ENCODE results near the gene ANXA5. TPM values are rescaled to one million over a fixed set of nuclear protein-coding genes. Genes with fewer than 3 reads are reported as not detected.
"Not testable (repeated sequence)": the region's sequence is repeated elsewhere in the genome, so short reads cannot be mapped to it uniquely, and the experiment has no call there.

Gene ANXA5
- total and polyA plus RNA-seq, 2 donors (not counting 1 experiment from before 2014, with no cell fraction given), result 42.4 to 67.8 TPM

- Histone ChIP-seq H4K20me1 (ENCODE audit: control insufficient read depth, insufficient read depth, low read length, poor library complexity, severe bottlenecking) (no peaks in the 10 kb centered on the region), H2AFZ (ENCODE audit: insufficient read depth, low read depth, low read length, poor library complexity, severe bottlenecking) (no peak overlapping the region), H3K79me2 (ENCODE audit: control insufficient read depth, insufficient read depth, low read length) (no peaks in the 10 kb centered on the region), H3K4me3 (ENCODE audit: control extremely low read depth in 1 of 5, extremely low read depth in 1 of 5, insufficient read depth in 1 of 5, low read depth in 2 of 5, low read length in 4 of 5) (no peak overlapping the region), H3K27me3 (replicated peaks in 1 of 4; ENCODE audit: control extremely low read depth in 1 of 4, control insufficient read depth in 3 of 4, insufficient read depth in 4 of 4, low read length in 3 of 4) (peaks cover 0 to 7% (median 0%) of the 10 kb centered on the region in 4 experiments), H3K4me2 (replicated peaks; ENCODE audit: low read depth, low read length, poor library complexity, severe bottlenecking) (no peak overlapping the region), H3K9me3 (ENCODE audit: control extremely low read depth in 1 of 3, control insufficient read depth in 2 of 3, insufficient read depth in 1 of 3, low read length in 2 of 3) (no peaks in the 10 kb centered on the region), H3K9ac (ENCODE audit: low read length) (no peak overlapping the region), H3K36me3 (replicated peaks in 1 of 2; ENCODE audit: control extremely low read depth in 1 of 2, control insufficient read depth in 1 of 2, extremely low read depth in 1 of 2, insufficient read depth in 2 of 2, low read length in 1 of 2) (no peaks in the 10 kb centered on the region), H3K27ac (ENCODE audit: low read length in 2 of 2) (no peak overlapping the region), H3K4me1 (ENCODE audit: control insufficient read depth in 2 of 2, insufficient read depth in 2 of 2, low read length in 2 of 2) (no peaks in the 10 kb centered on the region)
- Mint-ChIP-seq H3K9me3 (ENCODE audit: insufficient read depth) (no peaks in the 10 kb centered on the region), H3K4me1 (no peaks in the 10 kb centered on the region), H3K27me3 (peaks cover 35% of the 10 kb centered on the region), H3K4me3 (no peak overlapping the region), H3K27ac (no peak overlapping the region)
- WGBS (ENCODE audit: insufficient coverage), result no CpG with 5 or more reads among the region's 1 CpG
- TF ChIP-seq, protein P1, sequence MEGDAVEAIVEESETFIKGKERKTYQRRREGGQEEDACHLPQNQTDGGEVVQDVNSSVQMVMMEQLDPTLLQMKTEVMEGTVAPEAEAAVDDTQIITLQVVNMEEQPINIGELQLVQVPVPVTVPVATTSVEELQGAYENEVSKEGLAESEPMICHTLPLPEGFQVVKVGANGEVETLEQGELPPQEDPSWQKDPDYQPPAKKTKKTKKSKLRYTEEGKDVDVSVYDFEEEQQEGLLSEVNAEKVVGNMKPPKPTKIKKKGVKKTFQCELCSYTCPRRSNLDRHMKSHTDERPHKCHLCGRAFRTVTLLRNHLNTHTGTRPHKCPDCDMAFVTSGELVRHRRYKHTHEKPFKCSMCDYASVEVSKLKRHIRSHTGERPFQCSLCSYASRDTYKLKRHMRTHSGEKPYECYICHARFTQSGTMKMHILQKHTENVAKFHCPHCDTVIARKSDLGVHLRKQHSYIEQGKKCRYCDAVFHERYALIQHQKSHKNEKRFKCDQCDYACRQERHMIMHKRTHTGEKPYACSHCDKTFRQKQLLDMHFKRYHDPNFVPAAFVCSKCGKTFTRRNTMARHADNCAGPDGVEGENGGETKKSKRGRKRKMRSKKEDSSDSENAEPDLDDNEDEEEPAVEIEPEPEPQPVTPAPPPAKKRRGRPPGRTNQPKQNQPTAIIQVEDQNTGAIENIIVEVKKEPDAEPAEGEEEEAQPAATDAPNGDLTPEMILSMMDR (IDR thresholded peaks at IDR 0.05), result no peak
- no peak for TF ChIP-seq EZH2 (IDR thresholded peaks at IDR 0.05; ENCODE audit: borderline replicate concordance, insufficient read depth, low read depth, low read length, poor library complexity, severe bottlenecking)
- ChIA-PET POLR2A (no interaction called here), CTCF (interaction anchor here (1.1 kb wide), 1 partner anchor 9 kb away, joined by 3 read pairs; no protein-coding TSS in a partner anchor)
- no peak for ATAC-seq (ENCODE audit: low read depth)
- intact Hi-C loops (cut with micrococcal nuclease), result no loop called here
- DNase-seq, result no peak
These were observed 37.8 kb upstream of the ANXA5 start for GRCh38 chr4:121734571-121734970.

DNA sequence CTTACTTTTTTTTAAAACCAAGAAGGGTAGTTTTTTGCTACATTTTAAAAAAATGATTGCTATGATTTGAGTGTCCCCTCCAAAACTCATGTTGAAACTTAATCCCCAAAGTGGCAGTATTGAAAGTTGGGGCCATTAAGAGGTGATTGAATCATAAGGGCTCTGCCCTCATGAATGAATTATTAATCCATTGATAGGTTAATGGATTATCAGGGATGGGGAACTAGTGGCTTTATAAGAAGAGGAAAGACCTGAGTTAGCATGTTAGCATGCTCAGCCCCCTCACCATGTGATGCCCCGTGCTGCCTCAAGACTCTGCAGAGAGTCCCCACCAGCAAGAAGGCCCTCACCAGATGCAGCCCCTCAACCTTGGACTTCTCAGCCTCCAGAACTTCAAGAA lies 37.2 kb upstream of the ANXA5 start:
- no peak overlapping the region for H3K4me3 ChIP-seq (ENCODE audit: control extremely low read depth in 1 of 5, extremely low read depth in 1 of 5, insufficient read depth in 1 of 5, low read depth in 2 of 5, low read length in 4 of 5)
- H3K4me2 ChIP-seq (replicated peaks; ENCODE audit: low read depth, low read length, poor library complexity, severe bottlenecking), result no peak overlapping the region
- ChIA-PET POLR2A (no interaction called here), CTCF (no interaction called here)
- H3K27ac ChIP-seq (ENCODE audit: low read length in 2 of 2), result no peak overlapping the region
- no peaks in the 10 kb centered on the region for H4K20me1 ChIP-seq (ENCODE audit: control insufficient read depth, insufficient read depth, low read length, poor library complexity, severe bottlenecking)
- peaks cover 0 to 7% (median 0%) of the 10 kb centered on the region in 4 experiments for H3K27me3 ChIP-seq (replicated peaks in 1 of 4; ENCODE audit: control extremely low read depth in 1 of 4, control insufficient read depth in 3 of 4, insufficient read depth in 4 of 4, low read length in 3 of 4)
- H3K4me1 ChIP-seq (ENCODE audit: control insufficient read depth in 2 of 2, insufficient read depth in 2 of 2, low read length in 2 of 2), result no peaks in the 10 kb centered on the region
- DNase-seq, result no peak
- peaks cover 36% of the 10 kb centered on the region for H3K27me3 Mint-ChIP-seq
- ATAC-seq (ENCODE audit: low read depth), result no peak
- no peak for TF ChIP-seq EZH2 (IDR thresholded peaks at IDR 0.05; ENCODE audit: borderline replicate concordance, insufficient read depth, low read depth, low read length, poor library complexity, severe bottlenecking)
- TF ChIP-seq, protein P1 (IDR thresholded peaks at IDR 0.05), result no peak
- no peaks in the 10 kb centered on the region for H3K9me3 Mint-ChIP-seq (ENCODE audit: insufficient read depth)
- no peaks in the 10 kb centered on the region for H3K4me1 Mint-ChIP-seq
- intact Hi-C loops (cut with micrococcal nuclease), result no loop called here
- 100% methylated on average over 1 of the region's 1 CpG for WGBS (ENCODE audit: insufficient coverage)
- H3K27ac Mint-ChIP-seq, result no peak overlapping the region
- H3K9ac ChIP-seq (ENCODE audit: low read length), result no peak overlapping the region
- no peak overlapping the region for H2AFZ ChIP-seq (ENCODE audit: insufficient read depth, low read depth, low read length, poor library complexity, severe bottlenecking)
- H3K79me2 ChIP-seq (ENCODE audit: control insufficient read depth, insufficient read depth, low read length), result no peaks in the 10 kb centered on the region
- H3K36me3 ChIP-seq (replicated peaks in 1 of 2; ENCODE audit: control extremely low read depth in 1 of 2, control insufficient read depth in 1 of 2, extremely low read depth in 1 of 2, insufficient read depth in 2 of 2, low read length in 1 of 2), result no peaks in the 10 kb centered on the region
- H3K9me3 ChIP-seq (ENCODE audit: control extremely low read depth in 1 of 3, control insufficient read depth in 2 of 3, insufficient read depth in 1 of 3, low read length in 2 of 3), result no peaks in the 10 kb centered on the region
- no peak overlapping the region for H3K4me3 Mint-ChIP-seq

DNA sequence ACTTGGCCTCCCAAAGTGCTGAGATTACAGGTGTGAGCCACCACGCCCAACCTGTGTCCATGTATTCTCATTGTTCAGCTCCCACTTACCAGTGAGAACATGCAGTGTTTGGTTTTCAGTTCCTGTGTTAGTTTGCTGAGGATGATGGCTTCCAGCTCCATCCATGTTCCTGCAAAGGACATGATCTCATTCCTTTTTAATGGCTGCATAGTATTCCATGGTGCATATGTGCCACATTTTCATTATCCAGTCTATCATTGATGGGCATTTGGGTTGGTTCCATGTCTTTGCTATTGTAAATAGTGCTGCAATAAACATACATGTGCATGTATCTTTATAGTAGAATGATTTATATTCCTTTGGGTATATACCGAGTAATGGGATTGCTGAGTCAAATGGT lies 33.0 kb upstream of the ANXA5 start:
- 100% methylated on average over 1 of the region's 2 CpGs for whole genome bisulfite sequencing (ENCODE audit: insufficient coverage)
- H3K27ac ChIP-seq (ENCODE audit: low read length in 2 of 2); H4K20me1 ChIP-seq (ENCODE audit: control insufficient read depth, insufficient read depth, low read length, poor library complexity, severe bottlenecking); H3K4me2 ChIP-seq (replicated peaks; ENCODE audit: low read depth, low read length, poor library complexity, severe bottlenecking); H3K4me1 Mint-ChIP-seq; H3K4me1 ChIP-seq (ENCODE audit: control insufficient read depth in 2 of 2, insufficient read depth in 2 of 2, low read length in 2 of 2); H3K9ac ChIP-seq (ENCODE audit: low read length); H3K9me3 ChIP-seq (ENCODE audit: control extremely low read depth in 1 of 3, control insufficient read depth in 2 of 3, insufficient read depth in 1 of 3, low read length in 2 of 3); H3K79me2 ChIP-seq (ENCODE audit: control insufficient read depth, insufficient read depth, low read length); H3K4me3 ChIP-seq (ENCODE audit: control extremely low read depth in 1 of 5, extremely low read depth in 1 of 5, insufficient read depth in 1 of 5, low read depth in 2 of 5, low read length in 4 of 5); DNase-seq; H3K36me3 ChIP-seq (replicated peaks in 1 of 2; ENCODE audit: control extremely low read depth in 1 of 2, control insufficient read depth in 1 of 2, extremely low read depth in 1 of 2, insufficient read depth in 2 of 2, low read length in 1 of 2); H3K9me3 Mint-ChIP-seq (ENCODE audit: insufficient read depth); H3K27ac Mint-ChIP-seq; H3K4me3 Mint-ChIP-seq; POLR2A ChIA-PET; H2AFZ ChIP-seq (ENCODE audit: insufficient read depth, low read depth, low read length, poor library complexity, severe bottlenecking); H3K27me3 ChIP-seq (replicated peaks in 1 of 4; ENCODE audit: control extremely low read depth in 1 of 4, control insufficient read depth in 3 of 4, insufficient read depth in 4 of 4, low read length in 3 of 4); ATAC-seq (ENCODE audit: low read depth): not testable (repeated sequence)
- peaks cover 36% of the 10 kb centered on the region for H3K27me3 Mint-ChIP-seq
- CTCF ChIA-PET, result interaction anchor here (3.2 kb wide), 1 partner anchor 359 kb away, joined by 13 read pairs; no protein-coding TSS in a partner anchor
- intact Hi-C loops (cut with micrococcal nuclease), result loop anchor here (5.0 kb wide), 2 partner anchors 537 to 1572 kb away; no protein-coding TSS in a partner anchor
